ENCODE data around the gene UBE2Q1. TPM values are rescaled to one million over a fixed set of nuclear protein-coding genes. Genes with fewer than 3 reads are reported as not detected.

The UBE2Q1 gene
- total RNA-seq, 1 experiment from 2014 or later = 70.9 TPM

GRCh38 chr1:154539486-154540483, 18.7 kb downstream of the UBE2Q1 start (continued):
- TF ChIP-seq MAX (IDR thresholded peaks at IDR 0.05) (no peak), EZH2 (IDR thresholded peaks at IDR 0.05) (no peak)

- Histone ChIP-seq H3K9me3 (ENCODE audit: control insufficient read depth in 1 of 2, insufficient read depth in 1 of 2, low read depth in 1 of 2, low read length in 2 of 2) (no peaks in the 10 kb centered on the region), H3K27me3 (ENCODE audit: insufficient read depth, low read length) (0 out of 2 replicates have a peak, but pooled peaks cover 2% of the 10 kb centered on the region), H3K79me2 (ENCODE audit: insufficient read depth, low read length) (no peaks in the 10 kb centered on the region), H3K4me1 (ENCODE audit: control insufficient read depth in 1 of 2, insufficient read depth in 2 of 2, low read length in 2 of 2) (no peaks in the 10 kb centered on the region), H2AFZ (ENCODE audit: low read depth, low read length, poor library complexity, severe bottlenecking) (no peak overlapping the region), H3K9me2 (ENCODE audit: insufficient read depth) (no peaks in the 10 kb centered on the region), H3K36me3 (ENCODE audit: control insufficient read depth in 1 of 2, insufficient read depth in 2 of 2, low read length in 2 of 2) (no peaks in the 10 kb centered on the region), H3K27ac (ENCODE audit: low read depth, low read length) (no peak overlapping the region), H3K4me3 (replicated peaks in 1 of 2; ENCODE audit: low read depth in 1 of 2, low read length in 2 of 2) (no peak overlapping the region), H3K9ac (ENCODE audit: low read length) (no peak overlapping the region), H3K4me2 (ENCODE audit: low read length) (no peak overlapping the region), H4K20me1 (ENCODE audit: insufficient read depth) (no peaks in the 10 kb centered on the region)
- no peak for DNase-seq (ENCODE audit: low read depth, low spot score)
- intact Hi-C loops (cut with micrococcal nuclease) = no loop called here
- BruUV-seq (replicated peaks) = no TSS peak
- RAD21 ChIA-PET (ENCODE audit: low non-redundant PET in 1 of 2, low total read pairs in 2 of 2, uncharacterized antibody in 2 of 2, unreplicated experiment in 2 of 2) = no interaction called here
- POLR2A ChIA-PET = no interaction called here
- no peak for ATAC-seq
- CTCF ChIA-PET = no interaction called here
- TF ChIP-seq EZH2phosphoT487 (IDR thresholded peaks at IDR 0.05; ENCODE audit: borderline replicate concordance) (no peak), RAD21 (IDR thresholded peaks at IDR 0.05; ENCODE audit: low read depth) (no peak), SRF (IDR thresholded peaks at IDR 0.05; ENCODE audit: low read depth) (no peak), JUND (IDR thresholded peaks at IDR 0.05) (no peak), EGR1 (IDR thresholded peaks at IDR 0.05; ENCODE audit: low read depth) (no peak), TCF7L2 (IDR thresholded peaks at IDR 0.05; ENCODE audit: borderline replicate concordance, extremely low read depth, insufficient read depth, insufficient read length) (no peak), MAX (IDR thresholded peaks at IDR 0.05) (no peak), ELF1 (IDR thresholded peaks at IDR 0.05; ENCODE audit: borderline replicate concordance, low read depth) (no peak), YY1 (IDR thresholded peaks at IDR 0.05; ENCODE audit: extremely low read depth, insufficient replicate concordance, low read depth, low read length) (no peak), POLR2A (IDR thresholded peaks at IDR 0.05; ENCODE audit: borderline replicate concordance, extremely low read depth, insufficient read depth, insufficient read length) (no peak), SIN3A (IDR thresholded peaks at IDR 0.05; ENCODE audit: low read depth) (no peak), CBX3 (IDR thresholded peaks at IDR 0.05; ENCODE audit: low read depth) (no peak)
Observed at GRCh38 chr1:154536570-154536969, 21.9 kb downstream of the UBE2Q1 start.
